Measurements from ENCODE around the gene NEIL1. TPM values are rescaled to one million over a fixed set of nuclear protein-coding genes. Genes with fewer than 3 reads are reported as not detected.

The NEIL1 gene
- total and polyA plus RNA-seq, 2 donors (not counting 3 experiments of a cell fraction or from before 2014, with no cell fraction given), result 29.5 TPM

DNA sequence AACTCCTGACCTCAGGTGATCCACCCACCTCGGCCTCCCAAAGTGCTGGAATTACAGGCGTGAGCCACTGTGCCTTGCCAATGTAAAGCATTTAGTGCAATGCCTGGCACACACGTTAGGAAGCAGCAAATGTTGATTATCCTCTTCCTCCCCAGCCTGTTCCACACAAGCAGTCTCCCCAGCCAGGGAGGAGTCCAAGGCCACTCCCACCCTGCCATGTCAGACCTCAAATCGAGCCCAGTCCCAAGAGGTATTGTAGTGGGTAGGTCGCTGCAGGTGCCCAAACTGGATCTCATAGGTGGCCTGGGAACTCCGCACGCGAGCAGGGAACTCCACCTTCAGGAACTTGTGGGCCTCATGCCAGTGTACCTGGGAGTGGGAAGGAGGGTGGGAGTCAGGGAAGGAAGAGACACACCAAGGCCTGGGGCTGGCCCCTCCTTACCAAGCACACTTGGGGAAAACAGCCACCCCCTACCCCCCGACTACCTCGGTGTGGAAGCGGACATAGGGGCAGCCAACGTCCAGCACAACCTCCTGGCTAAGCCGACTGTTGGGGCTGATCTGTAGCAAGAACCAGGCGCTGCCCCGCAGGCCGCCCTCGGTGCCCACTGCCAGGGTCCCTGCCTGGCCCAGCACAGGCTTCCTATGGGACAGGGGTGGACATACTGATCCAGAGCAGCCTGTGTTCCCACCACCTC, 11.3 kb downstream of the NEIL1 start:
- FAIRE-seq (no peak), DNase-seq (ENCODE audit: low read depth, low spot score) (no peak)
- Histone ChIP-seq H3K4me3 (replicated peaks in 1 of 3; ENCODE audit: insufficient read depth in 1 of 3, low read depth in 1 of 3, low read length in 3 of 3) (no peak overlapping the region), H3K27me3 (ENCODE audit: control insufficient read depth in 2 of 2, insufficient read depth in 2 of 2, low read length in 2 of 2) (no peaks in the 10 kb centered on the region), H3K79me2 (ENCODE audit: control insufficient read depth, insufficient read depth, low read length) (no peaks in the 10 kb centered on the region), H3K36me3 (ENCODE audit: control insufficient read depth in 2 of 2, extremely low read depth in 1 of 2, insufficient read depth in 2 of 2, low read length in 2 of 2) (peaks cover 4 to 49% of the 10 kb centered on the region in 2 experiments), H4K20me1 (replicated peaks; ENCODE audit: control insufficient read depth, extremely low read depth, insufficient read depth, low read length) (no peaks in the 10 kb centered on the region), H3K9me3 (replicated peaks; ENCODE audit: control insufficient read depth, insufficient read depth, low read length) (no peaks in the 10 kb centered on the region), H2AFZ (ENCODE audit: low read depth, low read length) (no peak overlapping the region), H3K4me1 (ENCODE audit: control insufficient read depth, extremely low read depth, insufficient read depth, low read length) (no peaks in the 10 kb centered on the region), H3K27ac (ENCODE audit: insufficient read depth, low read depth, low read length) (no peak overlapping the region), H3K9ac (replicated peaks; ENCODE audit: extremely low read depth, insufficient read depth, low read length) (no peak overlapping the region), H3K4me2 (ENCODE audit: insufficient read depth, low read length) (no peak overlapping the region), H3K9me1 (replicated peaks; ENCODE audit: control insufficient read depth, extremely low read depth, insufficient read depth, low read length) (no peaks in the 10 kb centered on the region)
- CTCF ChIA-PET, result interaction anchor here (2.3 kb wide), 1 partner anchor 11 kb away, joined by 9 read pairs; the partner anchor contains the start of gene MAN2C1
- POLR2A ChIA-PET, result no interaction called here
- BruUV-seq (replicated peaks), result no TSS peak
- dilution Hi-C loops (cut with MboI; ENCODE audit: extremely low pct_ligation_motif_present, low sequenced_read_pairs) (no loop called here), intact Hi-C loops (cut with micrococcal nuclease) (no loop called here)
- TF ChIP-seq GATA2 (IDR thresholded peaks at IDR 0.05; ENCODE audit: insufficient read depth, insufficient read length, low read depth, low read length), result no peak
- no peak for TF ChIP-seq MAX (IDR thresholded peaks at IDR 0.05; ENCODE audit: insufficient read depth, insufficient read length)
- no peak for TF ChIP-seq POLR2A (IDR thresholded peaks at IDR 0.05; ENCODE audit: low read depth, low read length)
- TF ChIP-seq CTCF (IDR thresholded peaks at IDR 0.05; ENCODE audit: extremely low read depth in 1 of 2, insufficient read depth in 1 of 2, low read depth in 1 of 2, low read length in 2 of 2), result no peak
- TF ChIP-seq FOS (IDR thresholded peaks at IDR 0.05; ENCODE audit: borderline replicate concordance, insufficient read depth, low read length), result no peak
- TF ChIP-seq MYC (IDR thresholded peaks at IDR 0.05; ENCODE audit: low read depth, low read length), result no peak
- no peak for TF ChIP-seq POLR2AphosphoS5 (IDR thresholded peaks at IDR 0.05; ENCODE audit: insufficient read depth, low read depth, low read length)
- TF ChIP-seq JUN (IDR thresholded peaks at IDR 0.05; ENCODE audit: borderline replicate concordance, insufficient read depth, insufficient read length, low read depth), result no peak
- TF ChIP-seq EZH2 (IDR thresholded peaks at IDR 0.05; ENCODE audit: borderline replicate concordance, low read depth, low read length, severe bottlenecking), result no peak

All from endothelial cell of umbilical vein (primary cell).